Right lung (tissue), 5 donors: ENCODE results near the gene MUL1. TPM values are rescaled to one million over a fixed set of nuclear protein-coding genes. Genes with fewer than 3 reads are reported as not detected.

Experiments
- DNase-seq, 2 donors: peaks; one replicate each; pipeline ENCODE4 v3.0.0-alpha.2; 2013
- polyA plus RNA-seq, 5 donors: library from polyadenylated mRNA; unstranded; fragments of 120-200 nt; gene quantifications; one replicate each; pipeline versions ENCODE4 v1.2.1 to v1.2.3, GENCODE V29; 2013; ENCODE audit warnings: inconsistent platforms in 1 of 5, low replicate concordance in 1 of 5; ENCODE audit not compliant: insufficient read length in 5 of 5, insufficient read depth in 1 of 5

Gene MUL1
- polyA plus RNA-seq, 5 donors, result 20.5 to 26.8 (median 23.4) TPM

DNA sequence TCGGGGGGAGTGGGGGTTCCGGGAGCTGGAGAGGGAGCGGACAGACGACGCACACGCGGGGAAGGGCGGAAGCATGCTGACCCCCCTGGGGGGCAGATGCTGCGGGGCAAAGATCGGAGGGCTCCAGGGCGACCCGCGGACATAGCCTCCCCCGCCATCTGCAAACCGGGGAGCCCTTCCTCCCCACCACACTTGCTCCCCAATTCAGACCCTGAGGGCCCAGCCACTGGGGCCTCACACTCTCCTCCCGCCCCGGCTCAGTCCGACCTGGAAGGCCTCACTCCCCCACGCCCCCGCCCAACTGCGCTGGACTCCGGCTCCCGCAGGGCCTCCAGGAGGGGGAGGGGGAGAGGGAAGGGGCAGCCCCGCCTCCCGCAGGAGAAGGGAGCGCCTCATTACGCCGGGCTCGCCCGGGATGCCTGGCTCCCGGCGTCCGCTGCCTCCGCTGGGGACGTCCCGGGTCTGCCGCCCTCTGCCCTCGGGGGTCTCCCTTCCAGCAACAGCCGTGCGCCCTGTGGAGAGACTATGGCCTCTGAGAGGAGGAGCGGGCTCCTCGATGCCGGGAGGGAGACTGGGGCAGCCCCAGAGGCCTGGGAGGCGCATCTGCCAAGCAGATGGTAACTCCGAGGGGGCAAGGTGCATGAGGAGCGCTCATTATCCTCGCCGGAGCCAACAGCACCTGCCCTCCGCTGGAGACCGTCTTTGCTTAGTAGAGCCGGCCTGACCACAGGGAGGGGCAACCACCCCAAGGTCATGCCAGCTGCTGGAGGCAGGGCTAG lies 21.3 kb downstream of the MUL1 start:
- peak; percentile 75 to 80 for DNase-seq

DNA sequence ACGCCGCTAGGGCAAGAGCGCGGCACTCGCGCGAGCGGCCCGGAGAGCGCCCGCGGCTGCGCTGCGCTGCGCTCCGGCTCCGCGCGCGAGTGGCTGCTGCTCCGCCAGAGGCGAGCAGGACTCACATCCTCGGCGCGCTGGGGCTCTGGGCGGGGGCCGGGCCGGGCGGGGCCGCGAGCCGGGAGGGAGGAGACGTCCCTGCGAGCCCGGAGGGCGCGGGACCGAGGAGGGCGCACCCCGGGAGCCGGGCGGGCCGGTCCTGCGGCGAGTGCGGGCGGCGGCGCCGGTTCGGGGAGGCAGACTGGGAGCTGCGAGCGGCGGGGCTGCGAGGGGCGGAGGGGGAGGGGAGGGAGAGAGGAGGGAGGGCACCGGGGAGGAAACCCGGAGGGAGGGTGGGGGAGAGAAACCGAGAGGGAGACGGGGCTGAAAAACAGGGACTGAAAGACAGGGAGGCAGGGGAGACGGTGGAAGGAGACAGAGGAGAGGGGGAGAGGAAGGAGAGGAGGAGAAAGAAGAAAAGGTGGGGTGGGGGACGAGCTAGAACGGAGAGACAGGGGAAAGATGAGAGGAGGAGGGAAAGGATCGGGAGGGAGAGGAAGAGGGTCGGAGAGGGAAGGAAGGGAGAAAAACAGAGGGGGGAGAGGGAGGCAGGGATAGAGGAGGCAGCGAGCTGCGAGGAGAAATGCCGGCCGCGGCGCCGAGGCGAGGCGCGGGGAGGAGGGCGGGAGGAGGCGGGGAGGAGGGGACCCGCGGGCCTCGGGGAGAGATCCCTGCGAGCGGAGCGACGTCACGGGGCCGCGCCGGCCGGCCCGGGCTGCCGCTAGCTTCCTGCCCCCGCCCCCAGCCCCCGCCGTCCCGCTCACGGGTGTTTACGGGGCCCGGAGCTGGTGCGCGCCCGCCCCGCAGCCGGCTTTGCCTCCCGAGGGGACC lies 22.2 kb downstream of the MUL1 start, which contains the start of gene CAMK2N1:
CAMK2N1 (minus strand) TSS at position 684 of the 930 bp plus-strand sequence. CDS start 831 bp downstream, outside the sequence.
- peak in 1 of 2 donors; percentile 70 for DNase-seq

DNA sequence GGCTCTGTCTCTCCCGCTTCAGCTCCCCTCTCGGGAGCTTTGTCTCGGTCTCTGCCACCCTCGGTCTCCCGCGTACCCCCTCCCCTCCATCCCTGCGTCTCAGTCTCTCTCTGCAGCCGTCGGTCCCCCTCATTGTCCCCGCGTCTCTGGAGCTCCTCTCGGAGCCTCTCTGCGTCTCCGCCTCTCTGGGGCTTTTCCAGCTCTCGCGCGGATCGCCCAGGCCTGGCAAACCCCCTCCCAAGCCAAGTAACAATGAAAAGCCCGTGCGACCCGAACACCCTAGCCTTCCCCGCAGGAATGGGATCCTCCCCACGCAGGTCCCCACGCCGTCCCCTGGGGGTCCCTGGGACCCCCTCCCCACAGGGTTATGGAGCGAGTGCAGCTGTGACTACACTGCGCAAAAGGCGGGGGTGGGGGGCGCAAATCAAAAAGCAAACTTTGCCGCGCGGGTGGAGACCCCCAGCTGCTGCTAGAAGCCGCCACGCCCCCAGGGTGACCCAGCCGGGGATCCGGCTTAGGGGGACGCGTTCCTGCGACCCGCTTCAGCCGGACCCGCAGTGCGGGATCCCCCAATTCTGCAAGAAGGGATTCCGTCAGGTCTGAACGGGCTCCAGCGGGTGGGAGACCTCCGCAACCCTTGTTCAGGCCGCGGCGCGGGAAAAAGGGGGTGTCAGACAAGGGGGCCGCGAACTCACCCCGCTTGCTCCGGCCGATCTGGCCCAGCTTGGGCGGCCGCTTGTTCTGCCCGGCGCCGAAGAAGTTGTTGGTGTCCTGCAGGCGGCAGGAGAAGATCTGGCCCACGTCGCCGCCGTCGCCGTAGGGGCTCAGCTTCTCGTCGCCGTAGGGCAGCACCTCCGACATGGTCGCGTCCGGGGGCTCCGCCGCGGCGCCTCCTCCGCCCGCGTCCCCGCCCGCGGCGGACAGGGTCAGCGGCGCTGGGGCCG lies 23.2 kb downstream of the MUL1 start:
- no peak for DNase-seq

DNA sequence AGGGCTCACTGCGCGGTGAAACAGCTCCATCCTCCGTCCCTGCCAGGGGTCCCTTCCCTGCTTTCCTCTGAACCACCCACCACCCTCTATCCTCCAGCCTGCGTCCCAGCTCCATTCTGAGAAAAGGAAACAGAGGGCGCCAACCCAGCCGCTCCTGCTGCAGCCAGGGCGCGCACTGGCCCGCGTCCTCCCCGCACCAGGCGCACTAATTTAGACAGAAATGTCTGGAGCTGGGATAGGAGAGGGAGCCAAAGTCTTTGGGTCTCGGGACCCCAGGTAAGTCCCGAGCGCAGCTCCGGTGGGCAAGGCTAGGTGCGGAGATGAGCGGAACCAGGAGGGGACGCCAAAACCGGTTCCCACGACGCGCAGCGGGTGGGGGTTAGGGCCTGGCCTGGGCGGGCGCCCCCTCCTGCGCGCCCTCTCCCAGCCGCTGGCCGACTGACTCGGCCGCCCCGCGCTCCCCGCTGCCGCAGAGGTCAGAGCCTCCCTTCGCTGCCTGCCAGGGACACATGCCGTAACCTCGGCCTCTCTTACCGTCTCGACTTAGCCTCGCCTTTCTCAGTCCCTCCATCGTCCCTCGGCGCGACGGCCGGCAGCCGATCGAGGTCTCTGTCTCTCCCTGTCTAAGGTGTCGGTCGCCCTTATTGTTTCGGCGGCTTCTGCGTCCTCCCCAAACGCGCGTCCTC lies 24.0 kb downstream of the MUL1 start:
- no peak for DNase-seq

DNA sequence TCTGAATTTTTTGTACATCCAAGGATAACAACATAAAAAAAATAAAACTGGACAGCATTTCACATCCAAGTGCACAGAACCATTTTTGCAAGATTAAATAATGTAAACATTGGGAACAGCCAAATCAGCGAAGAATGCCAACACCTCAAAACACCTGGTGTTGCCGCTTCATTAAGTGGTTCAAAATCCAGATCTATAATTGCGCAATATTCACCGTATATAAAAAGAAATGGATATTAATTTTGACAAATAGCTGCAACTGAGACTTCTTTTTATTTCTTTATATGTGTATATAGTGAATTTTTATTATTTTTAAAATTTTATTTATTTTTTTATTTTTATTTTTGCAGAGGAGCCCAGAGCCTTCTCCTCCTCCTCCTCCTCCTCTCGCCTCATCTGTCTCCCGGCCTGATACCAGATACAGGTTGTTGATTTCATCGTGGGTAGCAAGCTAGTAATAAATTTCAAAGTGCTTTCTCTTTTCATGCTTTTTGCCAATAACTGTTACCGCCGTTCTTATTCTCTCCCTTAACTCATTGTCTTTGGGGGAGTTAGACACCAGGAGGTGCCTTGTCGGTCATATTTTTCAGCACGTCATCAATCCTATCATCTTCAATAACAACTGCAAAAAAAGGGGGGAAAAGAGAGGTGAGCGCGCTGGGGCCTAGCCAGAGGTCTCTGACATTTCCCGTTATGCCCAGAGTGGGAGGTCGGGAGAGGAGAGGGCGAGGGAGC lies 24.7 kb downstream of the MUL1 start:
- DNase-seq, result no peak

DNA sequence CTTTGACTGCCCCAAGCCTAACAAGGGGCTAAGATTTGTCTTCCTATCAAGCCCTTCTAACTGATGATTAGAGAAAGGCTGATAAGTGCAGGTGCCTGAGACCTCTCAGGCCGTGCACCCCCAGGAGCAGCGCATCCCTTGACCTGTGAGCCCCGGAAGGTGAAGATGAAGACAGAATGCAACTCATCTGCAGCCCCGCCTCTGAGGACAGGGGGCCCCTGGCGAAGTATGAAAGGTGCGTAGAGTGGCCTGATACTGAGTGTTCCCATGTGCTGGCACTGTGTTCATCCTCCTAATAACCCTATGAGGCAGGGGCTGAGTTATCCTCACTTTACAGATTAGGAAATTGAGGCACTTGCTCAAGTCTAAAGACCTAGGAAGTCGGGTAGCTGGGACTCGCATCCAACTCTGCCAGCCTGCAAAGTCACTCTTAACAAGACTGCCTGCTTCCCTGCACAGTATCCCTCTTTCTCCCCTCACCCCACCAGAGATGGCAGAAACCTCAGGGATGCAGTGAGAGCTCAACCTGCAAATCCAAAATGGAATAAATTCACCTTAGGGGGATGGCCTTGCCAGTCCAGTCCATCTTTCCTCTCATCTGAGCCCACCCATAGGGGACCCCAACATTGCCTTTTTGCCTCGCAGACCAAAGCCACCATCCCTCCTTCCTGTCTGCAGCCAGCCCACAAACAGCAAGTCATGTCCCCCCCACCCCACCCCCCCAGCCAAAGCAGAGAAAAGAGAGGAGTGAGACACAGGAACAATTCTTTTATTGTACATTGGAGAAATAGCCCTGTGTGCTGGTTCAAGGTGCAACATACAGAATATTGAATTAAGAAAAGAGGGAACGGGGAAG lies 26.1 kb downstream of the MUL1 start:
- no peak for DNase-seq

DNA sequence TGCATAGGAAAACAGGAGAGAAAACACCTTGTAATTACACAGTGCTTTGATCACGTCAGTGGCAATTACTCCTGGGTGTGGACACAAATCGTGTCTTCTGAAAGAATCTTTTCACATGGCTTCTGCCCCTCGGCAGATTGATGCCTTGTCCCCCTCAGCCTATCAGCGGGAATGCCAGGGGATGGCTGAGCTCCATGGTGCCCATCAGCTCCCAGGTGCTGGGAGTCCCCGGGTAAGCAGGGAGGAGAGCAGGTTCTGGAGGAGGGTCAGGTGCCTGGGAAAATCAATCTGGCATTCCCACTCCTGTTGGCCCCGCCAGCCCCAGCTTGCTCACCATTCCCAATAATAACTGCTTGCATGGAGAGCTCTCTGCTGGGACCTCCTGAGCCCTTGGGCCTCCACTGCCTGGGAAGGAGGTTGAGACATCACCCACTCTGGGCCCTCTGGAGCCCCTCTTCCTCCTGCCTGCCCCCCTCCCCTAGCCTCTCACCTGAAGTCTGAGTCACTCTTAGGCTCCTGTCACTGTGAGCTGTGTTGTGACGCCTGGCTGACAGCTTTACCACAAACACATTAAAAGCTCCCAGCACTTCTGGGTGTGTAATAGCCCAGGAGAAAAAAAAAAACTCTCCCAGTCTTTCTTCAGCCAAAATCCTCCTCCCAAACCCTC lies 26.9 kb downstream of the MUL1 start:
- DNase-seq, result no peak

DNA sequence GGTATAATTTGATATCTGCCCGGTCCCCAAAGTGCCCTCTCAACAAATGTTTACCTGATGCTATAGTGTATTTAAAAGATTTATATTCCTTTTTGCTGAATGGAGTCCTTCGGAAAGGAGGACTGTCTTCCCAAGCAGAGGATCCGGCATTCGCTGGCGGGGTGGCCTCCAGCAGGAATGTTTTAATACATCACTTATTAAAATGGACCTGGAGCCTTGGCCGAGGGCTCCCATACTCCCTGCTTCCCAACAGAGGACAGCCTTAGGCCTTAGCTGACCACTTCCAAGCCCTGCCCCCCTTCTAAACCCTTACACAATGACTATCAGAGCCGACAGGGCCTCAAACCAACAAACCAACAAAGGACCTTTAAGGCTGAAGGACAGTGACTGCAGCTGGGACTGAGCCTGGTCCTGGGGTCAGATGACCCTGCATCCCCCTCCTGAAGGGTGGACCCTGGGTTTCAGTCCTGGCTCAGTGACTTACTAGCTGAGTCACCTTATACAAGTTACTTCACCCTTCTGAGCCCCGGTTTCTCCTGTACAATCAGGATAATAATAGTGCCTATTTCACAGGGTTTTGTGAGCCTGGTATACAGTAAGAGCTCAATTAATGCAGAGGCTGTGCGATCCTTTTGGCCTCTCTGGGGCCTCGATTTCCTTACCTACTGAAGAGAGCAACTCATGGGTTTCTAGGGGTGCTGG lies 27.6 kb downstream of the MUL1 start:
- no peak for DNase-seq

DNA sequence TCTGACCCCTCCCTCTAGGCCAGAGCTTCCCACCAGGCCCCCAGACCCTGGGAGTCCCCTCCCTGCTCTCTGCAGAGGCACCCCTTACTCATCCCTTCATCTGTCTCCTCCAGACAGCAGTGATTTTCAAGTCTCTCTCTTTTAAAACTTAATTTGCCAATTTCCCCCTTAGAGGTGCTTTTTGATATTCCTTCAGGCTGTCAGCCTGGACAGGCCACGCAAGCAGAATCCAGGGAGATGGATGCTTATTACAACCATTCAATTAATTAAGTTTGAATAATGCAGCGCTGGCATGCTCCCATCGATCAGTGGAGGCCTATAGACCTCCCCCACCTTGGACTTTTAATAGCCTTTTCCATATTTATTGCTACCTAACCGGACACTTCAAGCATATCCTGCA lies 28.1 kb downstream of the MUL1 start:
- no peak for DNase-seq

DNA sequence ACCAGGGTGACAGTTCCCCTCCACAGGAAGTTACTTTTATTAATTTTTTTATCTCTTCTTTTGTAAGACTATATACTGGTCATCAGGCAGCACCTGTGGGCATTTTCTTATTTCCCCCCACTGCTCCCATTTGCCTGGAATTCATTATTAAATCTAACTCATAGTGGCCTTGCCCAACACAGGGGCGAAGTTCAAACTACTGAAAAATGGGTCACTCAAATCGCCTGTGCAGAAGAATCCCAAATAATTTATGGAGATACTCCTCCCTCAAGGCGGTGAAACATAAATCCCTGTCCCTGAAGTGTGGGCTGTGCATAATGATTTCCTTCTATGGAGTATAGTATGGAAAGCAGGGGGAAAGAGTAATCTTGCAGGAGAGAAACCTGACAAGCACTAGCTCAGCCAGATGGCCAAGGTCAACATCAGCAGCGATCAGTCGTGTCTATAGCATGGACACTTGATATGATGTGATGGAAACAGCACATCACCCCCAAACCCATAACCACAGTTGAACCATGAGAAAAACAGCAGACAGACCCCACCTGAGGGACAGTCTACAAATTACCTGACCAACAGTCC lies 29.8 kb downstream of the MUL1 start:
- no peak for DNase-seq

DNA sequence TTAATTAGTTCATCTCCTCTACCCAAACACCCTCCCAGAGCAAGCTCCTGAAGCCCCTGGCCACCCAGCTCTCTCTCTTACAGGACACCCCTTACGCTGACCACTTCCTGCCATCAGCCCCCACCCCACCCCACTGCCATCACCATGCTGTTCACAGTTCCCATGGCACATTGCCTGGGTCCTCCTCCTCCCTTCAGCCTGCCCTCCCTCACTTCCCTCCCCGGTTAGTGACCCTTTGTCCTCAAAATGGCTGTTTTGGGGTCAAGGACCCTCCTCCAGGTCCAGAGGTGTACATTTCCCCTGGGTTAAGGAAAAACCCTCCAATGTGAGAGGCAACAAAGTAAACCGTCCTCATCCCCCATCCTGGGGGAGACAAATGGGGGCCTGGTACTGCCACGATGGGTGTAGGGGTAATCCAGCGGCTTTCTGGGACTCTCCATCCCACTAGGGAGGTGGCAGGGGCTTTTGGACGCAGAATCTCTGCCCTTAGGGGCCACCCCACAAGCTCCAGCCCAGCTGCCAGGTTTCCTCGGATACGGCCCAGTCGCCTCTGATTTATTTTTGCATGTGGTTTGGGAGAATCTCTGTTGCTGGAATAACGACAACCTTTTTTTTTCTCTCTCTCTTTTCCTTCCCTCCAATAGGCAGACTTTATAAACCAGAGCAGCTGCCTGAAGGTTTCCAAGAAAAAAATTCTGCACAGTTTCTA lies 30.4 kb downstream of the MUL1 start:
- DNase-seq, result peak in 1 of 2 donors; percentile 72

DNA sequence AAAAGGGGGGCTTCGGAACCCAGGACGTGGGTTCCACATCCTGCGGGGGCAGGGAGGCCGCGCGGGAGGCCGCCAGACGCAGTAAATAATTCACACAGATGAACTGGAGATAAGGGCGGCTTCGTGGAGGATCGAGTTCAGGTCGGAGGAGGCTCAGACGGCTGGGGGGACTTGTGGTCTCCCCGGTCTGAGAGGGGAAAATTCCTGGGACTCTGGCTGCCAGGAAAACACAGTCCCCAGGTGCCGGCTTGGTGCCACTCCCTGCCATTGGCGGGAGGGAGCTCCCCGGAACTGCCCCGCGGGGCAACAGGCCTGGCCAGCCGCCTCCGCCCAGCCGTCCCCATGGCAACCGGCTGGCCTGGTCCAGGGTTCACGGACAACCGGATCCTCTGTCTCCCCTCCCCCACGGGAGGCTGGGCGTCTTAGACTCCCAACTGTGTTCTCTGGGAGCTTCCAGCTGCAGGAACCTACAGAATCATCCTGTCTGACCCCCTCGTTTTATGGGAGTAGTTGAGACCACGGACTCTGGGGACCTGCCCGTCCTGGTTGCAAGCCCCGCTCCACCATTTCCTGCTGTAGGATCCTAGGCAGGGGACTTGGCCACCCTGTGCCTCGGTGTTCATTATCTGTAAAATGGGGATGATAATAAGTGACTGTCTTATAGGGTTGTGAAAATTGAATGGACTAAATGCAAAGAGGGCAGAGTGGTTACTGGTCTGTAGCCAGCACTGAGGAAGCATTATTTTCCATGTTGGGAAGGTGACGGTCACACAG lies 31.5 kb downstream of the MUL1 start:
- DNase-seq, result peak in 1 of 2 donors; percentile 34

DNA sequence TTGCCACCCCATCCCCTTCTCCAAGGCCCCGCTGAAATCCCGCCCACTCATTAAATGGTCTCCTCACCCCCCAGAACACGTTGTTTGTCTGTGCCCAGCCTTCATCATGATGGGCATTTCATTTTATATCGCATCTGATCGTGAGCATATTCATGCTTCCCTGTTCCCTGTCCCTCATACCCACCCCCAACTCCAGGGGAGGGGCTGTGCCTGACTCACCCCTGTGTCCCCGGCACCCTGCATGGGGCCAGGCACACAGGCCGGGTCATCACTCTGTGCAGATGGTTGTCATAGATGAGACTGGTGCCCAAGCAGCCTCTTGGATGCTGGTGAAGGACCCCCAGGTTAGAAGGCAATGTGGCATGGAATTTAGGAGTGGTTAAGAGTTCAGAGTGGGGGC lies 33.0 kb downstream of the MUL1 start:
- DNase-seq, result no peak

DNA sequence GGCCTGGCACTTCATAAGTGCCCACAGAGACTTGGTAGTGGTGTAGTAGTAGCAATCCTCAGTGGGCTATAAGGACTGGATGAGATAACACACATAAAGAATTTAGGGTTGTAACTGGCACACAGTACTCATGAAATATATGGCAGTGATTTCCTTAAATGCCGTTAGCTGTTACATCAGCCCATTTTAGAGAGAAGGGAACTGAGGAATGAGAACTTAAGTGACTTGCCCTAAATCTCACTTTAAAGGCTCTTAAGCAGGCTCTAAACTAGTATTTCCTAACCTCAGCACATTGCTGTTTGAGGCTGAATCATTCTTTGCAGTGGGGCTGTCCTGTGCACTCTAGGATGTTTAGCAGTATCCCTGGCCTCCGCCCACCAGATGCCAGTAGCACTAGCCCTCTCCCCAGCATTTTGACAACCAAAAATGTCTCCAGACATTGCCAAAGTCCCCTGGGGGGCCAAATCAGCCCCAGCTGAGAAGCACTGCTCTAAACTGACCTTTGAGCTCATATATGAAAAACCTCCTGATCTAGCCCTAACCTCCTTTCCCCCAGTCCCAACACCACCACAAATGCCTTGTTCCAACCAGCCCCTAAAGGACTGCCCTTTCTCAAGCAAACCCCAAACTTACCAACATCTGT lies 33.5 kb downstream of the MUL1 start:
- DNase-seq, result no peak

DNA sequence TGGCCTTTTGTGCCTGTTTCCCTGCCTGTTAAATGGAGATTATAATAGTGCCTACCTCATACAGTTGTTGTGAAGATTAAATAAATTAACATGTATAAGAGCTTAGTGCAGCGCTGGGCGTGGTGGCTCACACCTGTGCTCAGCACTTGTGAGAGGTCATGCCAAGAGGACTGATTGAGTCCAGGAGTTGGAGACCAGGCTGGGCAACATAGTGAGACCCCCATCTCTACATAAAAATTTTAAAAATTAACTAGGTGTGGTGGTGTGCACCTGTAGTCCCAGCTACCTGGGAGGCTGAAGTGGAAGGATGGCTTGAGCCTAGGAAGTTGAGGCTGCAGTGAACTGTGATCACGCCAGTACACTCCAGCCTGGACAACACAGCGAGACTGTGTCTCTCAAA lies 34.1 kb downstream of the MUL1 start:
- no peak for DNase-seq
